CD4-positive, alpha-beta T cell treated with Interleukin-17A for 1 hour (primary cell): ENCODE measurements around the gene IL12A.

ENCODE experiments used
- DNase-seq: peaks from one replicate; pipeline ENCODE4 v3.0.0-alpha.2; 2020

Gene IL12A

DNA sequence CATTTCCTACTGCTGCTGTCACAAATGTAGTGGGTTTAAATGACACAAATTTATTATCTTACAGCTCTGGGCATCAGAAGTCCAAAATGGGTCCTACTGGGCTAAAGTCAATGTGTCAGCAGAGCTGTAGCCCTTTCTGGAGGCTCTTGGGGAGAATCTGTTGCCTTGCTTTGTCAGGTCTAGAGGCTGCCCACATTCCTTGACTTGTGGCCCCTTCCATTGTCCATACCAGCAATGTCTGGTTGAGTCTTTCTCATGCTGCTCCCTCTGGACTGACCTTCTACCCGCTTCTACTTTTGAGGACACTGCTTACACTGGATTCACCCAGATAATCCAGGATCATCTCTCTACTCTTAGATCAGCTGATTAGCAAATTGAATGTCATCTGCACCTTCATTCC lies 3.0 kb downstream of the IL12A start:
- DNase-seq = no peak

DNA sequence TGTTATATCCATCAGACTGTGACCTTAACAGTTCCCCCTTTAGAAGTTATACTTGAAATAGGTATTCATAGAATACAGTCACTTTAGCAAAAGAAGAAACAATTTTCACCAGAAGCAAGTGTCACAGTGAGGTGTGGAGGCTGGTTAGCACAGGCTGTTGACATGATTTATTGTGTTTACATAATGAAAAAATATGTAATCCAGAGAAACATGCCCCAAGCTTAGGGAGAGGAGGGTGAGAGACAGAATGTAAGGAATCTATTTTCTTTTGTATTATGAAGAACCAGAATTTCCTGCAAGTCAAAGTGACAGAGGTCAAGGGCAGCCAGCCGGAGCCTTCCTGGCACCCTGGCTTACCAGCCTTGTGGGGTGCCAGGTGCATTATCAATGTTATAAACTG lies 4.0 kb downstream of the IL12A start:
- no peak for DNase-seq

DNA sequence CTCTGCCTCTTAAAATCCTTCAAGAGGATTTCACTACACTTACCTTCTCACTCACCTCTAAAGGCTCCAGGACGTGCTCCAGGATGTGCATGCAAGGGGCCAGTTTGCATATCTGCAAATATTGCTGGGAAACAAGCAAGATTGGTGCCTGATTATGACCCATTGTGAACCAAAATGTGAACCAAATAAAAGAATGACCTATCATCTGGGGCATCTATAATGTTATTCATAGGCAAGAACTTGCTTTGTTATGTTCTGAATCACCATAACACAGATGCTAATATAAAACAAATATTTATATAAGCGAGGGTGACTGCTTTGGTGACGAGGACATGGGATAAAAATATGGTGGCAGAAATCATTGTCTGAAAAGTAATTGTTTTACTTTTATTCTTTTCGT lies 5.5 kb downstream of the IL12A start:
- DNase-seq = no peak

DNA sequence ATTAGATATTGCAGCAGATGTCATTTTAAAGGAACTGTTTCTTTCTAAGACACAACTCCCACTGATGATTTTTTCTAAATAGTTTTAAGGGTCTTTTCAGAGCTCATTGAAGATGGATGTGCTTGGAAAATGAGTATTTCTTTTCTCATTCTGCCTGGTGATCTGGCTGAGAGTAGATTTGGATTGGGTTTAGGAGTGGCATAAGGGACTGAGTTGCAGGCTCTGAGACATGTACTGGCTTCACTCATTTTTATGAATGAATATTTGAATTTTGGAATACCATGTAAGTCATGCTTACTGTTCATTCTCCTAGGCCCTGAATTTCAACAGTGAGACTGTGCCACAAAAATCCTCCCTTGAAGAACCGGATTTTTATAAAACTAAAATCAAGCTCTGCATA lies 6.5 kb downstream of the IL12A start:
- no peak for DNase-seq

DNA sequence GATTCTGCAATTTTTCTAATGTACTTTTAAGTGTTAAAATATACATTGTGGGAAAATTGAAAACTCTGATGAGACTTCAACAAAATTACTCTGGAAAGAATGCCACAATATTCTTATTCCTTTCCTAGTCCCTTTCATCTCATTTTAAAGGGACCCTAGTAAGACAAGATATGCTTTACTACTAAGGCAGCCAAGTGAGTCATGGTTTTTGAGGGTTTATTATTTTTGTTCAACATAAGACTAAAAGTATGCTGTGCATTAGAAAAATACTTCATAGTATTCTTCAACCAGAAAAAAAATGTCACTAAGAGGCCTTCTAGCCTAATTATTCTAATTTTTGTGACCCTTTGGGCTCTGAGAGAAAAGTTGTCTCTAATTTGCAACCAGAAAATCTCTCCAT lies 7.4 kb downstream of the IL12A start:
- DNase-seq = no peak

DNA sequence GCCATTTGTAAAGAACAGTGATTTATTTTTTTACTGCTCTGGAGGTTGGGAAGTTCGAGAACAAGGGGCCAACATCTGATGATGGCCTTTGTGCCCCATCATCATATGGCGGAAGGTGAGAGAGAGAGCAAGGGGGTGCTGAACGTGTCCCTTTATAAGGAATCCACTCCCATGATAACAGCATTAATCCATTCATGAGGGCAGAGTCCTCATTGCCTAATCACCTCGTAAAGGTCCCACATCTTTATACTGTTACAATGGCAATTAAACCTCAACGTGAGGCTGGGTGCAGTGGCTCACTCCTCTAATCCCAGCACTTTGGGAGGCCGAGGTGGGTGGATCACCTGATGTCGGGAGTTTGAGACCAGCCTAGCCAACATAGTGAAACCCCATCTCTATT lies 8.3 kb downstream of the IL12A start:
- DNase-seq = no peak

DNA sequence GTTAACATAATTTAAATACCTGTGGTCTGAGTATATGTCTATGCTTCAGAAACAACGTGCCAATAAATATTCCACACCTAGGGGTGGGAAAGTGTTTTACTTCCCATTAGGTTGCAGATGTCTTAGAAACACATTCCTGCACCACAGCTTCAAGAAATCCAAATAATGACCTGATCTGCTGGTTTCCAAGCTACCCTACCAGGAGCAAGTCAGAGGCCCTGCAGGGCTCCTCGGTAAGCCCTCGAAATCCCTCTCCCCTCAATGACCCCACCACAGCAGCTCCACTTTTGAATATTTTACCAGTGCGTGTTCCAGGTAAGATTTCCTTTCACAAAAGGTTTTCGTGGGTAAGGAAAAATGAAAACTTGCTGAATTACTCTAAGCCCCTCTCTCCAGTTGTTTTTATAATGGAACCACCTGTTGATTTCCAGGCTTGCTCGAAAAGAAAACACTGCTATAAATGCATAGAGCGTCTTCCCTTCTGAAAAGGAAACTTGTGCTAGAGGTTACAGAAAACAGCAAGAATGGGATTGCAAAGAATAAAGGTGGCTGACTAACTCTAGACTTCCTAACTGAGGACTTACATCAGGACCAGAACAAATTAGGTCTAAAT lies 12.6 kb downstream of the IL12A start:
- no peak for DNase-seq

DNA sequence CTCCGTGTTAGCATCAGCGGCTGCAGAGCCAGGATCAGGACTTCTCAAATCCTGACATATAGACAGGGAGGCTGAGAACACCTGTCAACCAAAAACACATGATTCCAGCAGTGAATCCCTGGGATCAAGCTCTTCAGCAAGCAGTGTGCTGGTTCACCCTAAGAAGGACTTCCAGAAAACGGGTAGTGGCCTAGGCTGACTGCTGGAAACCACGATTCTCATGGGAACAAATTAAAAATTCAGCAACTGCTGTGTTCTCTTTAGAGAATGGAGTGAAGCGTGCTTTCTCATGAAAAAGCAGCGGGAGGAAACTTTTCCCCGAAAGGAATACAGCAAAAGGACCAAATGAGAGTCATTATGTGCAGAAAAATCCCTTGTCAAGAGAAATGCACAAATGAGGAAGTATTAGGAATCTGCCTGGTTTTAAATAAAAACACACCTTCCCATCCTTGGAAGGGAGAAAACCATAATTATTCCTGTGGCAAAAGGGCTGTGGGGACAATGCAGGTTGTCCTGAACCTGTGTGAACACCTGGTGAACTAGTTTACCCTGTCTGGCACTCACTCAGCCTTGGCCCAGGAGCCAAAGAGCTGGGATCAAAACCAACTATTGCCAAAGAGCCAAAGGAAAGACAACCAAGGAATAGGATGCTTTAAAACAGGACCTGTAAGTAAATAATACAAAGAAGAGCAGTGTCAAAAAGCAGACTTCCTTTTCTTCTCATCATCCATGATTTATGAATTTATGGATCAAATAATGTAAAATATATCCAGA lies 13.4 kb downstream of the IL12A start:
- DNase-seq = no peak

DNA sequence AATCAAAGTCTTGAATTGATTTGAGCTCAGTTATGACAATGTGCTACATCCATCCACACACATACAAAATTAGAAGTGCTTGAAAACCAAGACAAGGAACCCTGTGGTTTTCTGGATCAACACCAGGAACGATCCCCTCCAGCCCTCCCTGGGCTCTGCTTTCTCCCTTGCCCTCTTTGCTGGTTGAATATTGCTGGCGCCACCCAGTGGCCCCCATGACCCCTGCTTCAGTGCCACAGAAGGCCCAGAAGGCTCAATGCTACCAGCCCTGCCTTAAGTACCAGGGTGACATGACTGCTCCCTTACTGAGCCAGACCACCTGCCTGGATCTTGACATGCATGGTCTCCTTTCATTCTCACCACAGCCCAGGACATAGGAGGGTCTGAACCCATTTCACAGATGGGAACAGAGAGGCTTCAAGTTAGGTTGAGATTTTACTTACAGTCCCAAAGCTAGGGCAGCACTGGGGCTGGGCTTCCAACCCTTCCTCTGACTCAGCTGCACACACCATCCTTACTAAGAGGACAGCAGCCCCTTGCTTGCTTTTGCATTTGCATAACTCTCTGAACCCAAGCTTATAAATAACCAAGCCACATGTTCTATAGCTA lies 15.0 kb downstream of the IL12A start:
- peak; percentile 29 for DNase-seq

DNA sequence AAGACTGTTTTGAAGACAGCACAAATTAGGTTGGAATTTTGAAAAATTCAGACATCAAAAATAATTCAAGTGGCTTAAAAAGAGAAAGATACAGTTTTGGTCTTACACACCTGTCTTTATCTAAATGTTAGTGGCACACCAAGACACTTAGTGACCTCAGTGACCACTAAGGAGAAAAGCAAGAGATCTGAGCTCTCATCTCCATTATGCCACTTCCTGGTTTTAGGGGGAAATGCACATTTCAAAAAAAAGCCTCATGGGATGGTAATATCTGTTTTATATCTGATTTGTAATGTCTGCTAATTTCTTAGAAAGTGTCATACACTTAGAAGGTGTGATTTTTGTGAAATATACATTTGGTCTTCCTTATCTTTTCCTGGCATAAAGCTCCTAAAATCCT lies 16.4 kb downstream of the IL12A start:
- DNase-seq = no peak

DNA sequence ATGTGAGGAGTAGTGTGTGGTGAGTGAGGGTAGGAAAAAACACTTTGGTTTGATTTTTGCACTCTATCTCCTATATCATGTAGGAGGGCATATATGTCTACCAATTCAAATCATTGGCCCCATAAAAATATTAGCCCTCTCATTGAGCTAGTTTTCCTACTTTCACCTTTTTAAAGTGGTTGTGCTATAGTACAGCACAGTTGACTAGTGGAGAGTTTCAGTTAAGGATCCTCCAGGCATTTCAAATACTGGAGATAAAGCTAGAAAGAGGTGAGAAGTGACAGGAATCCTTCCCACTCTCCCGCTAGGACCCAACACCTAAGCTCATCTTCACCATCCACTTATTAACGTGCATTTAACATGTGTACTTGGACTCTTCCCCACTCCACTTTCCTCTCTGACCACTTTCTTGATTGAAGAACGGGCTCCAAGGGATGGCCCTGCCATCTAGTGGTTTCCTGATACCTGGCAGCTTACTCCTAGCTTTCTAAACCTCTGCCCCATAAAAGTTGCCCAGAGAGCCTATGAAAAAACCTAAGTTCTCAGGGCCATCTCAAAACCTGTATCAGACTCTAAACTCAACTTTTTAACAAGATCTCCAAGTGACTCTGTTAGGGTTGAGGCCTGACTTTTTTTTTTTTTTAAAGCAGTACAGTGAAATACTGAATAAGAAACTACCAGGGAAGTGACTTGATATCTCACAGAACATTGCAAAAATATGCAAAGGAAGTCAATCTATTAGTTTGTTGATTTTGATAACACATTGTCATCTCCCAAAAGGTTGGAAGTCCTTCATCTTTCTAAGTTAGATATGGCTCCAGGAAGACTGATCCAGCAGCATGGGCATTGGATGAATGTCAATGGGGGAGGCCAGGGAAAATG lies 17.9 kb downstream of the IL12A start:
- peak; percentile 26 for DNase-seq

DNA sequence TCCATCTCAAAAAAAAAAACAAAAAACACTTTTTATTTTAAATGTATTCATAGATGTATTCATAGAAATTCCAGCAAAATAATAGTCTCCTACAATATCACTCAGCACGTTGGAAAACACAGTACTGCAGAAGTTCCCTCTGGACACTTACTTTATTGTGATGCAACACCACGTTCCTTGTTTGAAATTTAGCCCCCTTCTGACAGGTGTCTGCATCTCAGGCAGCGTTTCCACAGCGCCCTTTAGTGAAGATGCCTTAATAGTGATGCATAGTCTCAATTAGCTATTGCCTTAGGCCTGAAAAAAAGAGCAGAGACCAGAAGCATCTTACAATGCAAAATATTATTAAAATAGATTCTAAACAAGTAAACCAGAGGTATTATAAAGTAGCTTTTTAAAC lies 20.3 kb downstream of the IL12A start:
- DNase-seq = no peak

DNA sequence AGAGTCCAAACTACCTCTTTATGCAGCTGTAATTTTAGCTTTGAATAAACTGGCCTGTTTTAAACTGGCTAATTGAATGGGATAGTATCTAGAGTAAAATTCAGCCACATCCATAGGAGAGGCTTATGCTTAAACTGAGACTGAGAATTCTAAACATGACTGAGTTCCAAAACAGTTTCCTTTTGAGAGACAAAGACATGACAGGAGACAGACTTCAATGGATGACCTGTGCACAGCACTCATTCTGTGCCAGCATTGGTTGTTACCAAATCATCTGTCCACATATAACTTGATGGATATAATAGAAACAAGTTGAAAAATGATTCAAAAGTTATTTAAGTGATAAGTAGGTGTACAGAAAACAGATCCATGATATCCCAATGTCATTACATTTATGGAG lies 20.9 kb downstream of the IL12A start:
- no peak for DNase-seq

DNA sequence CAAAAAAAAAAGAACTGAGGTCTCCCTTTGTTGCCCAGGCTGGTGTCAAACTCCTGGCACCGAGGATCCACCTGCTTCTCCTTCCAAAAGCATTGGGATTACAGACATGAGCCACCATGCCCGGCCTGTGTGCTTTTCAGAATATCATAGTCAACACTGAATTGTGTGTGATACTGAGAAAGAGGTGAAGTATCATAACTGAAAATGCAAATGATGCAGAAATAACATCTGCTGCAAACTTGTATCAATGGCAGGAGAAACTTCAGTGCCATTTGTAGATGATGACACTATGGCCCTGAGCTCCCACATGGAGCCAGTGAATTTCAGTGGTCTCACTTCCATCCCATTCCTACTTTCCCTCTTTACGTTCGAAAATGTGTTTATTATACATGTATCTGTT lies 21.9 kb downstream of the IL12A start:
- no peak for DNase-seq

DNA sequence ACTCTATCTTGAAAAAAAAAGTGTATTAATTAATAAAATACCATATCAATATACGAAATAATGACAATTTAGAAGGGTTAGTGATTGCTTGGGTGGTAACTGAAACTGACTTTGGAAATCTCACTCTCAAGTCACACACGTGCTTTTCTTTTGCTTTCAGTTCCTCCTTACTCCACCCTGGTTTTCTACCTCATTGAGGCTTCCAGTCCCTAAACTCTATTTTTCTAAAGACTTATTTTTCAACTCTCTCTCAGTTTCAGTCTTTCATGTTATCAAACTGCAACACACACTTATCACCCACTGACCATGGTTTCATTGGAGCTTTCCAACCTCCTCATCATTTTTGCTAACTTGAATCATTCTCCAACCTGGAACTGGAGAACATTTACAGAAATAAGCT lies 23.5 kb downstream of the IL12A start:
- peak; percentile 15 for DNase-seq

DNA sequence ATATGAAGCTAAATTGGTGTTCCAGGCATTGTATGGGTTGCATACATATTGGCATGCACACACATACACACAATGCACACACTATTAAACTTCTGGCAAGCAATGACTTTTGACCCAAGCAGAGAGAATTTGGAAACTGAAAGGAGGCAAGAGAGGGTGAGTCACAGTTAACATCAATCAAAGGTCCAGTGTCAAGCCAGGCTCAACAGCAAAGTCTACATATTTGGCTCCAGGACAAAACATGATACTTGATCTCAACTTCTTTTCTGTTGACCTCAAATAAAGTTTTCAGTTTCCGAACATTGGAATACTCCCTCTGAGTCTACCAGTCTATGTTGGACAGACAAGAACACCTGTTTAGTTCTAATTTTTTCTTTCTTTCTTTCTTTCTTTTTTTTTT lies 28.3 kb downstream of the IL12A start:
- no peak for DNase-seq

DNA sequence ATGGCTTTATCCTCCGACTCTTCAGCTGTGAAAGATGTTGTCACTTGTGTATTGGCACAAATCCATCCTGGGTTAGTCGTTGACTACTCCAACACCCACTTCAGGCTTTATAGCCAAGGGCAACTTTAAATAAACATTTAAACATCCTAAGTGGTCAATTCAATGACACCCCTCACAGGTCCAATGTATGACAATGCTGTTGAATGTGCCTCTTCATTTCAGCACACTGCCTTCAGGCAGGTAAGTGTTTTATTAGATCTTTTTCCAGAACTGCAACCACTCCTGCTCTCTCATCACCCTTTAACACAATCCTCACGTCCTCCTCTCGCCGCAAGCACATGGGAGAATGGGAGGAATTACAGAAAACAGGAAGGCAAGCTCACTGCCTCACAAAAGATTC lies 30.3 kb downstream of the IL12A start:
- no peak for DNase-seq

DNA sequence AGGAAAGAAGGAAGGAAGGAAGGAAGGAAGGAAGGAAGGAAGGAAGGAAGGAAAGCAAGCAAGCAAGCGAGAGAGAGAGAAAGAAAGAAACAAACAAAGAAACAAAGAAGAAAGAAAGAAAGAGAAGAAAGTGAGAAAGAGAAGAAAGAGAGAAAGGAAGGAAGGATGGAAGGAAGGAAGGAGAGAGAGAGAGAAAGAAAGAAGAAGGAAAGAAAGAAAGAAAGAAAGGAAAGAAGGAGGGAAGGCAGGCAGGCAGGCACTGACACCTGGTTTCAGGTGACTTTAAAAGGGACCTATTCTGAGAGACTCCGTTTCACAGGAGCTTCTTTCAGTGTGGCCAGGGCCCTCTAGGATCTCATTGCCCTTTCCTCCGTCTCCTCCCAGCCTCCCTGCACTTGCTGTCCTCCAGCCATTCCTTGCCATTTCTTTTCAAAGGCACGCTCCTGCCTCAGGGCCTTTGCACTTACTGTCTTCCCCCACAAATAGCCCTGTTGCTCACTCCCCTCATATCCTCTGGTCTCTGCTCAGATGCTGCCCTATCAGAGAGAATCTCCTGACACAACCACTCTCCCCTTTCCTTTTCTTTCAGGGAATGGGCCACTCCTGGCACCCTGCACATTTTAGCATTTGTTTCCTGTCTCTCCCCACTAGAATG lies 31.5 kb downstream of the IL12A start:
- no peak for DNase-seq

DNA sequence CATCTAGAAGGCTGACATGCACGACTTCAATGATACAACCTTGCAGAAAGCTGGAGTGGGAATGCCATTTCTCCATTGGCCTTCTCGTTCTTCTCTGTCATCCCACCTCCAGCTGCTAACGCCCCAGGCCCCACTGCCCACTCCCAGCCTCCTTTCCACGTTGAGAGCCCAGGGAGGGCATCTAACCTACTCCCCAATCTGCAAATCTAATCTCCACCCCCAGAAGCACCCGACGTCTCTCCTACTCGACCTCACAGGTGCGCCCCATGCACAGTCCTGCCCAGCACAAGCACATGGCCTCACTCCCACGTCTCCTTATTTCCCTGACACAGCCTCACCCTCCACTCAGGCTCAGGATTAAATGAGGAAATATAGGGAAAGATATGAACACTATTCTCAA lies 33.4 kb downstream of the IL12A start:
- no peak for DNase-seq

DNA sequence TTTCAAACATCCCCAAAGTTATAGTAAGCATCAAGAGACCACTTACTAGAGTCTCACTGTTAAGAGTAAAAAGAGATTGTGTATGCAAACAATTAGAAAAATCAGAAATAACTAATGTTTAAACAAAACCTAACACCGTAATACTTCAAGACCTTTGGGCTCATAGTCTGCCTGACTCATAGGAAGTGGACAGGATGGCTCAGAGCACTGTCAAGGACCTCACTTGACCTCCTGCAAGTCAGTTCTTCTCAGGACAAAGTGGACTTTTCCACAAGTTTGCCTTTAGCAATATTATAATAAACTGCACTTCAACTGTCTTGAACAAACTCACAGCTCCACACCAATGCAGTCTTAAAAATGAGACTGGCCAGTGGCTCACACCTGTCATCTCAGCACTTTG lies 34.8 kb downstream of the IL12A start:
- no peak for DNase-seq

DNA sequence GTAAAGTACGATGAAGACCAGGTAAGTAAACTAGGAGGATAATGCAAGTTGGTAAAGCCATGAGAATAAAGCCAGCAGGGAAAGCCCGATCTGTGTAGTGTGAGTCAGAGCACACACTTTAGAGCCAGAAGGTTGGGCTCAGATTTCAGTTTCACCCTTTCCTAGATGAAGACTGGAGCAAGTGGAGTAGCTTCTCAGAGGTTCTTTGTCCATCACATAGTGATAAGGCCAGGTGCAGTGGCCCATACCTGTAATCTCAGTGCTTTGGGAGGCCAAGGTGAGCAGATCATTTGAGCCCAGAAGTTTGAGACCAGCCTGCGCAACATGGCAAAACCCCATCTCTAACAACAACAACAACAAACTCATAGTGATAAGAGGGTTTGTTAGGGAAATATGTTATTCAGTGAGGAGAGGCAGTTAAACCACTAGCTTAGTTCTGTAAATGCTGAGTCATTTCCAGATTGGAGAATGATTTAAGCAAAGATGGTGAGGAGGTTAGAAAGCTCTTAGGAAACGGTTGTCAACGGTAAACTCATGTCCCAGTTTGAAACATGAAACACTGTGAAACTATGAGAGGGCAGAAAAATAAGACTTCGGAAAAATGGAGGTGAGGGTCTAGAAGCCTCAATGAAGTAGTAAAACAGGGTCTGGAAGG lies 39.0 kb downstream of the IL12A start:
- DNase-seq = no peak

DNA sequence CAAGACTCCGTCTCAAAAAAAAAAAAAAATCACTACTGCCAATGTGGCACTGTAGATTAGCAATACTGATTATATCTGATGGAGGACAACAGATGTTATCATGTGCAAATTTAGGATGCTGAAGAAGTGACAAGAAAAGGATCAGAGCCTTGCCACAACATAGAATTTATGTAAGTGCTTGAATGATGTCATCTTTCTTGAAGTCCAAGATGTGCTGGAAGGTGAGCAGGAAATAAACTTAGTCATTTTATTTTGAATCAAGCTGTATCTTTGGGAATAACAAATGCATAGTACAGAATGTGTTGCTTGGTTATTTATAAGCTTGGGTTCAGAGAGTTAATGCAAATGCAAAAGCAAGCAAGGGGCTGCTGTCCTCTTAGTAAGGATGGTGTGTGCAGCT lies 47.1 kb downstream of the IL12A start:
- no peak for DNase-seq
